ENCODE results near the gene NLN. TPM values are rescaled to one million over a fixed set of nuclear protein-coding genes. Genes with fewer than 3 reads are reported as not detected.
"Not testable (repeated sequence)": the region's sequence is repeated elsewhere in the genome, so short reads cannot be mapped to it uniquely, and the experiment has no call there.

The NLN gene
- total and polyA plus RNA-seq, 2 of the 4 experiments (the other 2 are of a cell fraction): 19.1 to 37.1 TPM

GRCh38 chr5:65771266-65771665, 49.3 kb downstream of the NLN start:
- Histone ChIP-seq H3K14ac (replicated peaks; ENCODE audit: low read depth, low read length) (no peak overlapping the region), H4K5ac (ENCODE audit: low read depth, low read length) (no peak overlapping the region), H3K56ac (ENCODE audit: extremely low read depth, insufficient read depth, low read length) (no peak overlapping the region), H2BK120ac (ENCODE audit: low read depth, low read length) (no peak overlapping the region), H3K27ac (ENCODE audit: insufficient read depth, low read length) (no peak overlapping the region), H2AK5ac (ENCODE audit: low read depth, low read length) (no peak overlapping the region), H2BK15ac (ENCODE audit: low read depth, low read length) (no peak overlapping the region), H3K4me3 (ENCODE audit: insufficient read depth, low read depth, low read length) (no peak overlapping the region), H4K20me1 (ENCODE audit: insufficient read depth, low read length) (no peaks in the 10 kb centered on the region), H2BK5ac (ENCODE audit: low read depth, low read length, poor library complexity, severe bottlenecking) (no peak overlapping the region), H3K9me1 (ENCODE audit: insufficient read depth, low read length) (peaks cover 15% of the 10 kb centered on the region), H3K4me2 (ENCODE audit: low read depth, low read length) (no peak overlapping the region), H3K79me1 (ENCODE audit: low read depth in 1 of 2, low read length in 2 of 2) (peaks cover 0 to 26% of the 10 kb centered on the region in 2 experiments), H3K23ac (ENCODE audit: low read depth, low read length) (no peak overlapping the region), H3K9me3 (ENCODE audit: control insufficient read depth, insufficient read depth, low read length) (no peaks in the 10 kb centered on the region; the same call in 1 of the 2 replicates), H3K9ac (ENCODE audit: low read depth, low read length) (no peak overlapping the region), H3K36me3 (ENCODE audit: control insufficient read depth, insufficient read depth, low read length) (peaks cover 2% of the 10 kb centered on the region; the same call in 1 of the 2 replicates), H2BK20ac (ENCODE audit: low read depth, low read length) (no peak overlapping the region), H2AK9ac (replicated peaks; ENCODE audit: low read depth, low read length, poor library complexity) (no peak overlapping the region), H3K27me3 (ENCODE audit: control insufficient read depth, insufficient read depth, low read length) (no peaks in the 10 kb centered on the region), H4K91ac (ENCODE audit: insufficient read depth, low read depth, low read length) (no peak overlapping the region), H2AFZ (replicated peaks; ENCODE audit: low read length, poor library complexity) (no peak overlapping the region), H3K4ac (ENCODE audit: low read depth, low read length) (no peak overlapping the region), H4K8ac (ENCODE audit: low read depth in 2 of 2, low read length in 2 of 2) (no peak overlapping the region), H3K18ac (ENCODE audit: low read depth, low read length) (no peak overlapping the region), H3K4me1 (ENCODE audit: control insufficient read depth, insufficient read depth, low read length) (peaks cover 12% of the 10 kb centered on the region; the same call in 1 of the 2 replicates)
- ATAC-seq (ENCODE audit: low read depth): no peak
- CTCF ChIA-PET: no interaction called here
- no peak for TF ChIP-seq RCOR1 (IDR thresholded peaks at IDR 0.05; ENCODE audit: insufficient replicate concordance, low read length)
- no peak for TF ChIP-seq NFE2L2 (IDR thresholded peaks at IDR 0.05; ENCODE audit: low read depth, low read length)
- TF ChIP-seq BHLHE40 (IDR thresholded peaks at IDR 0.05; ENCODE audit: low read depth, low read length): no peak
- TF ChIP-seq ELK1 (IDR thresholded peaks at IDR 0.05; ENCODE audit: borderline replicate concordance, low read depth, low read length): no peak
- no peak for TF ChIP-seq USF2 (IDR thresholded peaks at IDR 0.05; ENCODE audit: low read depth, low read length)
- TF ChIP-seq MAZ (IDR thresholded peaks at IDR 0.05; ENCODE audit: borderline replicate concordance, low read depth, low read length): no peak
- intact Hi-C loops (cut with micrococcal nuclease): no loop called here
- no peak for DNase-seq
- in situ Hi-C loops (cut with MboI; ENCODE audit: low sequenced_read_pairs): no loop called here
- POLR2A ChIA-PET (ENCODE audit: unreplicated experiment): no interaction called here
- dilution Hi-C loops (cut with HindIII; ENCODE audit: low sequenced_read_pairs, unreplicated experiment): no loop called here
- 100% methylated on average over 1 of the region's 2 CpGs; no CpG with 5 or more reads in 1 of the 2 experiments for WGBS, 2 experiments (ENCODE audit: extremely low coverage in 2 of 2, insufficient read length in 1 of 2)
- BruUV-seq (replicated peaks): no TSS peak

- H4K91ac ChIP-seq (ENCODE audit: insufficient read depth, low read depth, low read length); DNase-seq; H4K8ac ChIP-seq (ENCODE audit: low read depth in 2 of 2, low read length in 2 of 2); H4K5ac ChIP-seq (ENCODE audit: low read depth, low read length); H3K14ac ChIP-seq (replicated peaks; ENCODE audit: low read depth, low read length); H2AK9ac ChIP-seq (replicated peaks; ENCODE audit: low read depth, low read length, poor library complexity); H3K4ac ChIP-seq (ENCODE audit: low read depth, low read length); H2AK5ac ChIP-seq (ENCODE audit: low read depth, low read length); intact Hi-C loops (cut with micrococcal nuclease); H3K36me3 ChIP-seq (ENCODE audit: control insufficient read depth, insufficient read depth, low read length); H4K20me1 ChIP-seq (ENCODE audit: insufficient read depth, low read length); POLR2A ChIA-PET (ENCODE audit: unreplicated experiment); H3K9ac ChIP-seq (ENCODE audit: low read depth, low read length); H3K27me3 ChIP-seq (ENCODE audit: control insufficient read depth, insufficient read depth, low read length); H3K4me3 ChIP-seq (ENCODE audit: insufficient read depth, low read depth, low read length); H2AFZ ChIP-seq (replicated peaks; ENCODE audit: low read length, poor library complexity); ATAC-seq (ENCODE audit: low read depth); H2BK20ac ChIP-seq (ENCODE audit: low read depth, low read length); H3K27ac ChIP-seq (ENCODE audit: insufficient read depth, low read length); H3K18ac ChIP-seq (ENCODE audit: low read depth, low read length); H3K56ac ChIP-seq (ENCODE audit: extremely low read depth, insufficient read depth, low read length); H2BK120ac ChIP-seq (ENCODE audit: low read depth, low read length); in situ Hi-C loops (cut with MboI; ENCODE audit: low sequenced_read_pairs); H3K9me3 ChIP-seq (ENCODE audit: control insufficient read depth, insufficient read depth, low read length); CTCF ChIA-PET; H3K4me2 ChIP-seq (ENCODE audit: low read depth, low read length); H3K23ac ChIP-seq (ENCODE audit: low read depth, low read length); H2BK15ac ChIP-seq (ENCODE audit: low read depth, low read length); dilution Hi-C loops (cut with HindIII; ENCODE audit: low sequenced_read_pairs, unreplicated experiment); H2BK5ac ChIP-seq (ENCODE audit: low read depth, low read length, poor library complexity, severe bottlenecking); BruUV-seq (replicated peaks): not testable (repeated sequence)
- no CpG with 5 or more reads among the region's 2 CpGs for WGBS, 2 experiments (ENCODE audit: extremely low coverage in 2 of 2, insufficient read length in 1 of 2)
- Histone ChIP-seq H3K4me1 (ENCODE audit: control insufficient read depth, insufficient read depth, low read length) (peaks cover 19% of the 10 kb centered on the region), H3K79me1 (ENCODE audit: low read depth in 1 of 2, low read length in 2 of 2) (peaks cover 0 to 29% of the 10 kb centered on the region in 2 experiments), H3K9me1 (ENCODE audit: insufficient read depth, low read length) (peaks cover 17% of the 10 kb centered on the region)
Observed at GRCh38 chr5:65772963-65773362, 51.0 kb downstream of the NLN start.
